Medulla oblongata (tissue), 1 donor: ENCODE measurements around the gene PLA2G5.
A peak's percentile ranks its signal among the peaks of the same experiment; 100 is the strongest.

Source experiments
- DNase-seq: peaks from one replicate; pipeline ENCODE4 v3.0.0-alpha.2; 2015; ENCODE audit errors: extremely low spot score

PLA2G5 gene

GRCh38 chr1:20090119-20090518 is 20.1 kb downstream of the PLA2G5 start:
- no peak for DNase-seq

- no peak for DNase-seq
Measured at GRCh38 chr1:20090641-20091040, 20.6 kb downstream of the PLA2G5 start.

GRCh38 chr1:20093303-20093702 is 23.3 kb downstream of the PLA2G5 start:
- DNase-seq = no peak

- no peak for DNase-seq
Measured at GRCh38 chr1:20093940-20094391, 24.0 kb downstream of the PLA2G5 start.

- DNase-seq = no peak
Measured at GRCh38 chr1:20095564-20096434, 25.8 kb downstream of the PLA2G5 start.

- no peak for DNase-seq
Measured at GRCh38 chr1:20096840-20097447, 26.9 kb downstream of the PLA2G5 start.

GRCh38 chr1:20099533-20099932 is 29.5 kb downstream of the PLA2G5 start:
- no peak for DNase-seq

- DNase-seq = peak; percentile 57
Measured at GRCh38 chr1:20100632-20101355, 30.8 kb downstream of the PLA2G5 start.

GRCh38 chr1:20102875-20103274 is 32.9 kb downstream of the PLA2G5 start:
- DNase-seq = no peak

GRCh38 chr1:20105856-20106255 is 35.9 kb downstream of the PLA2G5 start:
- DNase-seq = no peak

- no peak for DNase-seq
Measured at GRCh38 chr1:20107351-20107750, 37.4 kb downstream of the PLA2G5 start.

GRCh38 chr1:20107796-20108195 is 37.8 kb downstream of the PLA2G5 start:
- no peak for DNase-seq

- DNase-seq = no peak
Measured at GRCh38 chr1:20108366-20109123, 38.6 kb downstream of the PLA2G5 start.

- DNase-seq = no peak
Measured at GRCh38 chr1:20109223-20109856, 39.3 kb downstream of the PLA2G5 start.

- no peak for DNase-seq
Measured at GRCh38 chr1:20110679-20111078, 40.7 kb downstream of the PLA2G5 start.

GRCh38 chr1:20111452-20111851 is 41.5 kb downstream of the PLA2G5 start:
- no peak for DNase-seq

GRCh38 chr1:20112279-20113000 is 42.4 kb downstream of the PLA2G5 start:
- DNase-seq = no peak

GRCh38 chr1:20114021-20114648 is 44.1 kb downstream of the PLA2G5 start:
- DNase-seq = no peak

GRCh38 chr1:20115479-20115878 is 45.5 kb downstream of the PLA2G5 start:
- DNase-seq = no peak

GRCh38 chr1:20115916-20116315 is 45.9 kb downstream of the PLA2G5 start:
- no peak for DNase-seq
